Measurements from ENCODE around the gene KRTAP1-5. TPM values are rescaled to one million over a fixed set of nuclear protein-coding genes. Genes with fewer than 3 reads are reported as not detected.
"Not testable (repeated sequence)": the region's sequence is repeated elsewhere in the genome, so short reads cannot be mapped to it uniquely, and the experiment has no call there.

Gene KRTAP1-5
- total and polyA plus RNA-seq, 2 donors (not counting 1 experiment from before 2014, with no cell fraction given): not detected

DNA sequence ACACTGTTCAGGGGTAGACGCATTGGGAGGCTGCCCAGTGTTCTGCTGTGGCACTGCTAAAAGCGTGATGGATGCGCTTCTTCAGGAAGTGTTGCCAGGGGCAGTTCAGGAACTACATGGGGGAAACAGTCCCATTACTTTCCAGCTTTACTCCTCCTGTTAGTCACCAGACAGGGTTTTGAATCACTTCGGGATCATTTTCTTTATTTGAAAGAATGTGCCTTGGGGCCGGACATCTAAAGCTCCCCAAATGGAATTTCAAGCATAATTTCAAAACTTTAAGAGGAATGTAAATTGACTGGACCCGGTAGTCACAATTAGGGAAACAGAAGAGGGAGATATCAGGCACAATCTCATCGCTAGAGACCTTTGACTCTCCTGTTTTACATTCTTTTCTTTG, 21.4 kb upstream of the KRTAP1-5 start:
- no peaks in the 10 kb centered on the region for H3K4me1 ChIP-seq (ENCODE audit: control insufficient read depth in 2 of 2, insufficient read depth in 2 of 2, low read length in 2 of 2)
- no peaks in the 10 kb centered on the region for H3K79me2 ChIP-seq (ENCODE audit: control insufficient read depth, insufficient read depth, low read length)
- no peak for TF ChIP-seq EZH2 (IDR thresholded peaks at IDR 0.05; ENCODE audit: borderline replicate concordance, insufficient read depth, low read depth, low read length, poor library complexity, severe bottlenecking)
- TF ChIP-seq, protein P1, sequence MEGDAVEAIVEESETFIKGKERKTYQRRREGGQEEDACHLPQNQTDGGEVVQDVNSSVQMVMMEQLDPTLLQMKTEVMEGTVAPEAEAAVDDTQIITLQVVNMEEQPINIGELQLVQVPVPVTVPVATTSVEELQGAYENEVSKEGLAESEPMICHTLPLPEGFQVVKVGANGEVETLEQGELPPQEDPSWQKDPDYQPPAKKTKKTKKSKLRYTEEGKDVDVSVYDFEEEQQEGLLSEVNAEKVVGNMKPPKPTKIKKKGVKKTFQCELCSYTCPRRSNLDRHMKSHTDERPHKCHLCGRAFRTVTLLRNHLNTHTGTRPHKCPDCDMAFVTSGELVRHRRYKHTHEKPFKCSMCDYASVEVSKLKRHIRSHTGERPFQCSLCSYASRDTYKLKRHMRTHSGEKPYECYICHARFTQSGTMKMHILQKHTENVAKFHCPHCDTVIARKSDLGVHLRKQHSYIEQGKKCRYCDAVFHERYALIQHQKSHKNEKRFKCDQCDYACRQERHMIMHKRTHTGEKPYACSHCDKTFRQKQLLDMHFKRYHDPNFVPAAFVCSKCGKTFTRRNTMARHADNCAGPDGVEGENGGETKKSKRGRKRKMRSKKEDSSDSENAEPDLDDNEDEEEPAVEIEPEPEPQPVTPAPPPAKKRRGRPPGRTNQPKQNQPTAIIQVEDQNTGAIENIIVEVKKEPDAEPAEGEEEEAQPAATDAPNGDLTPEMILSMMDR (IDR thresholded peaks at IDR 0.05): no peak
- peaks cover 0 to 2% (median 0%) of the 10 kb centered on the region in 4 experiments for H3K27me3 ChIP-seq (replicated peaks in 1 of 4; ENCODE audit: control extremely low read depth in 1 of 4, control insufficient read depth in 3 of 4, insufficient read depth in 4 of 4, low read length in 3 of 4)
- Mint-ChIP-seq H3K4me1 (peaks cover 2% of the 10 kb centered on the region), H3K27ac (no peak overlapping the region), H3K4me3 (no peak overlapping the region), H3K9me3 (ENCODE audit: insufficient read depth) (peaks cover 3% of the 10 kb centered on the region), H3K27me3 (peaks cover 36% of the 10 kb centered on the region)
- peaks cover 0 to 1% (median 0%) of the 10 kb centered on the region in 3 donors for H3K9me3 ChIP-seq (ENCODE audit: control extremely low read depth in 1 of 3, control insufficient read depth in 2 of 3, insufficient read depth in 1 of 3, low read length in 2 of 3)
- ATAC-seq (ENCODE audit: low read depth): no peak
- intact Hi-C loops (cut with micrococcal nuclease): no loop called here
- no peak overlapping the region for H3K4me3 ChIP-seq (ENCODE audit: control extremely low read depth in 1 of 5, extremely low read depth in 1 of 5, insufficient read depth in 1 of 5, low read depth in 2 of 5, low read length in 4 of 5)
- no peak for DNase-seq
- no peak overlapping the region for H3K9ac ChIP-seq (ENCODE audit: low read length)
- H2AFZ ChIP-seq (ENCODE audit: insufficient read depth, low read depth, low read length, poor library complexity, severe bottlenecking): no peak overlapping the region
- ChIA-PET POLR2A (no interaction called here), CTCF (no interaction called here)
- 100% methylated on average over 4 of the region's 7 CpGs for WGBS (ENCODE audit: insufficient coverage)
- H3K4me2 ChIP-seq (replicated peaks; ENCODE audit: low read depth, low read length, poor library complexity, severe bottlenecking): no peak overlapping the region
- H3K36me3 ChIP-seq (replicated peaks in 1 of 2; ENCODE audit: control extremely low read depth in 1 of 2, control insufficient read depth in 1 of 2, extremely low read depth in 1 of 2, insufficient read depth in 2 of 2, low read length in 1 of 2): no peaks in the 10 kb centered on the region
- no peak overlapping the region for H3K27ac ChIP-seq (ENCODE audit: low read length in 2 of 2)
- H4K20me1 ChIP-seq (ENCODE audit: control insufficient read depth, insufficient read depth, low read length, poor library complexity, severe bottlenecking): no peaks in the 10 kb centered on the region

DNA sequence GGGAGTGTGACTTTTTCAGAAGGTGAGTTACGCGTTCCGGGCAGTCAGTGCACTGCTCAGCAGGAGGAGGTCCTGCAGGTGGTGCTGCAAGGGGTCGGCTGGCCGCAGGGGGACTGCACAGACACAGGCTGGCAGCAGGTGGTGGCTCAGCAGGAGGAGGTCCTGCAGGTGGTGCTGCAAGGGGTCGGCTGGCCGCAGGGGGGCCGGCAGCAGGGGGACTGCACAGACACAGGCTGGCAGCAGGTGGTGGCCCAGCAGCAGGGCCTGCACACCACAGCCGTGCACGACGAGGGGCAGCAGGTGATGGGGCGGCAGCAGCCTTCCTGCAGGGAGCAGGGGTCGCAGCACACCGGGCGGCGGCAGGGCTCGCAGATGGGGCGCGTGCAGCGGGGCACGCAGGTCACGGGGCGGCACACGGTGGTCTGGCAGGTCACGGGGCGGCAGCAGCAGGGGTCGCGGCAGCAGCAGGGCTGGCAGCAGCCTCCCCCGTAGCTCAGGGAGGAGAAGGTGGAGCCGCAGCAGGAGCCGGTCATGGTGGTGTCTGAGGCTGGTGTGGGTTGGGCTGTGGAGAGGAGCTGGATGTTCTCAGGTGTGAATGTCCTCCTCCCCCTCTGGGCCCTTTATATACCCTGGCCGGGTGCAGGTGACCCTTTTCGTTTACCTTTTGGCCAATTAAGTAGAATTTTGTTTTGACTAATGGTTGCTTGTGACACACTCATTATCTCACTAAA, 19.9 kb upstream of the KRTAP1-5 start, which contains the start of gene KRTAP2-1:
Gene KRTAP2-1, minus strand, starts transcription at position 582 of the 731 bp plus-strand sequence. Its CDS starts 49 bp downstream, at position 533.
- H3K4me3 Mint-ChIP-seq; H3K4me2 ChIP-seq (replicated peaks; ENCODE audit: low read depth, low read length, poor library complexity, severe bottlenecking); H3K27ac ChIP-seq (ENCODE audit: low read length in 2 of 2); H3K36me3 ChIP-seq (replicated peaks in 1 of 2; ENCODE audit: control extremely low read depth in 1 of 2, control insufficient read depth in 1 of 2, extremely low read depth in 1 of 2, insufficient read depth in 2 of 2, low read length in 1 of 2); DNase-seq; ATAC-seq (ENCODE audit: low read depth); intact Hi-C loops (cut with micrococcal nuclease); H3K27me3 ChIP-seq (replicated peaks in 1 of 4; ENCODE audit: control extremely low read depth in 1 of 4, control insufficient read depth in 3 of 4, insufficient read depth in 4 of 4, low read length in 3 of 4); H3K4me3 ChIP-seq (ENCODE audit: control extremely low read depth in 1 of 5, extremely low read depth in 1 of 5, insufficient read depth in 1 of 5, low read depth in 2 of 5, low read length in 4 of 5); H3K27ac Mint-ChIP-seq; H3K9me3 Mint-ChIP-seq (ENCODE audit: insufficient read depth); H3K9ac ChIP-seq (ENCODE audit: low read length); H3K4me1 Mint-ChIP-seq; H3K9me3 ChIP-seq (ENCODE audit: control extremely low read depth in 1 of 3, control insufficient read depth in 2 of 3, insufficient read depth in 1 of 3, low read length in 2 of 3); H2AFZ ChIP-seq (ENCODE audit: insufficient read depth, low read depth, low read length, poor library complexity, severe bottlenecking); POLR2A ChIA-PET; H4K20me1 ChIP-seq (ENCODE audit: control insufficient read depth, insufficient read depth, low read length, poor library complexity, severe bottlenecking); H3K4me1 ChIP-seq (ENCODE audit: control insufficient read depth in 2 of 2, insufficient read depth in 2 of 2, low read length in 2 of 2); H3K79me2 ChIP-seq (ENCODE audit: control insufficient read depth, insufficient read depth, low read length): not testable (repeated sequence)
- peaks cover 35% of the 10 kb centered on the region for H3K27me3 Mint-ChIP-seq
- 83% methylated on average over 3 of the region's 33 CpGs for WGBS (ENCODE audit: insufficient coverage)
- CTCF ChIA-PET: interaction anchor here (1.3 kb wide), 1 partner anchor 8 kb away, joined by 3 read pairs; no protein-coding TSS in a partner anchor

All from B cell (primary cell).